Measurements from ENCODE around the gene SMTN. TPM values are rescaled to one million over a fixed set of nuclear protein-coding genes. Genes with fewer than 3 reads are reported as not detected.

Gene SMTN
- total and polyA plus RNA-seq, 2 donors (not counting 3 experiments of a cell fraction or from before 2014, with no cell fraction given), result 59.0 to 197 TPM

DNA sequence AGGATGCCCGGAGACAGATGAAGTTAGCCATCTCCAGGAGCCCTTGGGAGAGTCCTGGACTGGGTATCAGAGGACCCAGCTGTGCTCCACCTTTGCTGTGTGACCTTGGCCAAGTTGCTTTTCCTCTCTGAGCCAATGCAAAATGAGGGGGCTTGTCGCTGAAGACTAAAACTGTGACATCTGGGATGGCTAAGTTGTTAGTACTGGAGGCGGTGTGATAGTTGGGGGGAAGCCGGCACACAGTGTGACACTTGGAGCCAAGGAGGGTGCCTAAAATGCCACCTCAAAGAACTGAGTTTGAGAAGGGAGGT lies 42.1 kb downstream of the SMTN start:
- no peaks in the 10 kb centered on the region for H3K79me2 ChIP-seq (ENCODE audit: control insufficient read depth, insufficient read depth, low read length)
- no peak overlapping the region for H3K9ac ChIP-seq (replicated peaks; ENCODE audit: extremely low read depth, insufficient read depth, low read length)
- no peaks in the 10 kb centered on the region for H3K36me3 ChIP-seq (ENCODE audit: control insufficient read depth in 2 of 2, extremely low read depth in 1 of 2, insufficient read depth in 2 of 2, low read length in 2 of 2)
- H3K4me1 ChIP-seq (ENCODE audit: control insufficient read depth, extremely low read depth, insufficient read depth, low read length), result no peaks in the 10 kb centered on the region
- H2AFZ ChIP-seq (ENCODE audit: low read depth, low read length), result no peak overlapping the region
- BruUV-seq (replicated peaks), result no TSS peak
- intact Hi-C loops (cut with micrococcal nuclease) (no loop called here), dilution Hi-C loops (cut with MboI; ENCODE audit: extremely low pct_ligation_motif_present, low sequenced_read_pairs) (no loop called here)
- CTCF ChIA-PET, result interaction anchor here (1.0 kb wide), 2 partner anchors 15 to 73 kb away, joined by 3 read pairs; no protein-coding TSS in a partner anchor
- TF ChIP-seq MYC (IDR thresholded peaks at IDR 0.05; ENCODE audit: low read depth, low read length) (no peak), CTCF (IDR thresholded peaks at IDR 0.05; ENCODE audit: extremely low read depth in 1 of 2, insufficient read depth in 1 of 2, low read depth in 1 of 2, low read length in 2 of 2) (no peak), POLR2A (IDR thresholded peaks at IDR 0.05; ENCODE audit: low read depth, low read length) (no peak), FOS (IDR thresholded peaks at IDR 0.05; ENCODE audit: borderline replicate concordance, insufficient read depth, low read length) (no peak), JUN (IDR thresholded peaks at IDR 0.05; ENCODE audit: borderline replicate concordance, insufficient read depth, insufficient read length, low read depth) (no peak), POLR2AphosphoS5 (IDR thresholded peaks at IDR 0.05; ENCODE audit: insufficient read depth, low read depth, low read length) (no peak), GATA2 (IDR thresholded peaks at IDR 0.05; ENCODE audit: insufficient read depth, insufficient read length, low read depth, low read length) (no peak), EZH2 (IDR thresholded peaks at IDR 0.05; ENCODE audit: borderline replicate concordance, low read depth, low read length, severe bottlenecking) (no peak)
- TF ChIP-seq, protein P1, sequence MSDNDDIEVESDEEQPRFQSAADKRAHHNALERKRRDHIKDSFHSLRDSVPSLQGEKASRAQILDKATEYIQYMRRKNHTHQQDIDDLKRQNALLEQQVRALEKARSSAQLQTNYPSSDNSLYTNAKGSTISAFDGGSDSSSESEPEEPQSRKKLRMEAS (IDR thresholded peaks at IDR 0.05; ENCODE audit: insufficient read depth, insufficient read length), result no peak
- H3K9me3 ChIP-seq (replicated peaks; ENCODE audit: control insufficient read depth, insufficient read depth, low read length), result no peaks in the 10 kb centered on the region
- H3K4me2 ChIP-seq (ENCODE audit: insufficient read depth, low read length), result no peak overlapping the region
- no peak overlapping the region for H3K4me3 ChIP-seq (replicated peaks in 1 of 3; ENCODE audit: insufficient read depth in 1 of 3, low read depth in 1 of 3, low read length in 3 of 3)
- peaks cover 0 to 4% of the 10 kb centered on the region in 2 experiments for H3K27me3 ChIP-seq (ENCODE audit: control insufficient read depth in 2 of 2, insufficient read depth in 2 of 2, low read length in 2 of 2)
- DNase-seq (ENCODE audit: low read depth, low spot score) (no peak), FAIRE-seq (no peak)
- no peaks in the 10 kb centered on the region for H3K9me1 ChIP-seq (replicated peaks; ENCODE audit: control insufficient read depth, extremely low read depth, insufficient read depth, low read length)
- POLR2A ChIA-PET, result no interaction called here
- no peak overlapping the region for H3K27ac ChIP-seq (ENCODE audit: insufficient read depth, low read depth, low read length)
- H4K20me1 ChIP-seq (replicated peaks; ENCODE audit: control insufficient read depth, extremely low read depth, insufficient read depth, low read length), result no peaks in the 10 kb centered on the region
